Keratinocyte (primary cell): ENCODE results near the gene UQCRC1.

Experiments used
- CTCF ChIP-seq, 3 experiments: IDR thresholded peaks in 1 of 3; conservative IDR thresholded peaks in 1 of 3; optimal IDR thresholded peaks in 1 of 3; 2 replicates in 2 of 3; 3 replicates in 1 of 3; pipeline versions ENCODE3 to v1.5.1; 2011; ENCODE audit warnings: low read length in 3 of 3, mild to moderate bottlenecking in 3 of 3, moderate library complexity in 2 of 3, control low read depth in 1 of 3, inconsistent platforms in 1 of 3; ENCODE audit not compliant: insufficient read depth in 2 of 3; ENCODE audit errors: extremely low read depth in 1 of 3
- EZH2 ChIP-seq: IDR thresholded peaks from one replicate; pipeline ENCODE4 v1.6.1; 2012; ENCODE audit warnings: inconsistent platforms, mild to moderate bottlenecking, low read length, moderate library complexity

GRCh38 chr3:48607519-48607918, 1.9 kb downstream of the UQCRC1 start:
- no peak for TF ChIP-seq CTCF (optimal IDR thresholded peaks at IDR 0.05 in 1 of 3, IDR thresholded peaks at IDR 0.05 in 1 of 3, conservative IDR thresholded peaks at IDR 0.05 in 1 of 3; ENCODE audit: extremely low read depth in 1 of 3, insufficient read depth in 2 of 3, low read length in 3 of 3)
- TF ChIP-seq EZH2, result no peak
